Measurements from ENCODE around the gene OSBPL2. TPM values are rescaled to one million over a fixed set of nuclear protein-coding genes. Genes with fewer than 3 reads are reported as not detected.

The OSBPL2 gene
- polyA plus RNA-seq, 4 donors = 19.9 to 36.9 (median 29.3) TPM

GRCh38 chr20:62301111-62301668 is 62.9 kb downstream of the OSBPL2 start:
- no peak overlapping the region for H3K27ac ChIP-seq (ENCODE audit: low read depth in 1 of 3, low read length in 2 of 3)

DNA sequence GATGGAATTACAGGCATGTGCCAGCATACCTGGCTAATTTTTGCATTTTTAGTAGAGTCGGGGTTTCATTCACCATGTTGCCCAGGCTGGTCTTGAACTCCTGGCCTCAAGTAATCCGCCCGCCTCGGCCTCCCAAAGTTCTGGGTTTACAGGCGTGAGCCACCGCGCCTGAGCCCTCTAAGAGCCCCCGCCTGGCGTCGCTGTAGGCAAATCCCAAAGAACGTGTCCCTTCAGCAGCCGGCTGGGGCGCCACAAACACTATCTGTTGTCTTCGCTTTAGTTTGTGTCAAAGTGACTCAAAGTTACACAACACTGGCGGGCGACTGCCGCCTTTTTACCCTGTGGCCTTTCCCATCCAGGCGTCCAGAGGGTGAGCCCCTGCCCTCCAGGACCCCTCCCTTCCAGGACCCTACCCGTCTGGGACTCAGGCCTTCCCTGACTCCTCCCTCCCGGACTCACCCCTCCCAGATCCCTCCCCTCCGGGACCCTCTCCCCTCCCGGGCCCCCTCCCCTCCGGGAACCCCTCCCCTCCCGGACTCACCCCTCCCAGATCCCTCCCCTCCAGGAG is 63.5 kb downstream of the OSBPL2 start:
- 0 to 2% (median 1%) methylated on average over 20 to 24 of the region's 24 CpGs for WGBS, 3 donors
- Histone ChIP-seq H3K36me3 (ENCODE audit: control insufficient read depth in 3 of 3, insufficient read depth in 2 of 3, low read depth in 1 of 3, low read length in 3 of 3) (peaks cover 4 to 52% (median 8%) of the 10 kb centered on the region in 3 donors), H3K9me3 (ENCODE audit: control insufficient read depth in 2 of 2, insufficient read depth in 1 of 2, low read depth in 1 of 2, low read length in 1 of 2) (no peaks in the 10 kb centered on the region), H3K27ac (ENCODE audit: low read depth in 1 of 3, low read length in 2 of 3) (peak overlapping the region; percentile 92 to 97 (median 94)), H3K4me3 (ENCODE audit: low read depth in 1 of 3, low read length in 3 of 3) (peak overlapping the region; percentile 37 to 82 (median 64)), H3K4me1 (ENCODE audit: control insufficient read depth in 3 of 3, insufficient read depth in 2 of 3, low read depth in 1 of 3, low read length in 2 of 3) (peaks cover 2 to 12% (median 10%) of the 10 kb centered on the region in 3 donors), H3K27me3 (ENCODE audit: control insufficient read depth in 3 of 3, insufficient read depth in 3 of 3, low read length in 3 of 3) (no peaks in the 10 kb centered on the region)
- FAIRE-seq (no peak), DNase-seq (peak; percentile 92 to 93)

More at GRCh38 chr20:62301111-62301668, 62.9 kb downstream of the OSBPL2 start:
- H3K36me3 ChIP-seq (ENCODE audit: control insufficient read depth in 3 of 3, insufficient read depth in 2 of 3, low read depth in 1 of 3, low read length in 3 of 3) = peaks cover 2 to 52% (median 10%) of the 10 kb centered on the region in 3 donors
- WGBS, 3 donors = 87 to 92% (median 88%) methylated on average over 11 of the region's 11 CpGs
- no peaks in the 10 kb centered on the region for H3K9me3 ChIP-seq (ENCODE audit: control insufficient read depth in 2 of 2, insufficient read depth in 1 of 2, low read depth in 1 of 2, low read length in 1 of 2)
- no peak for FAIRE-seq
- H3K4me3 ChIP-seq (ENCODE audit: low read depth in 1 of 3, low read length in 3 of 3) = no peak overlapping the region
- no peaks in the 10 kb centered on the region for H3K27me3 ChIP-seq (ENCODE audit: control insufficient read depth in 3 of 3, insufficient read depth in 3 of 3, low read length in 3 of 3)
- peaks cover 2 to 12% (median 10%) of the 10 kb centered on the region in 3 donors for H3K4me1 ChIP-seq (ENCODE audit: control insufficient read depth in 3 of 3, insufficient read depth in 2 of 3, low read depth in 1 of 3, low read length in 2 of 3)
- DNase-seq = no peak

DNA sequence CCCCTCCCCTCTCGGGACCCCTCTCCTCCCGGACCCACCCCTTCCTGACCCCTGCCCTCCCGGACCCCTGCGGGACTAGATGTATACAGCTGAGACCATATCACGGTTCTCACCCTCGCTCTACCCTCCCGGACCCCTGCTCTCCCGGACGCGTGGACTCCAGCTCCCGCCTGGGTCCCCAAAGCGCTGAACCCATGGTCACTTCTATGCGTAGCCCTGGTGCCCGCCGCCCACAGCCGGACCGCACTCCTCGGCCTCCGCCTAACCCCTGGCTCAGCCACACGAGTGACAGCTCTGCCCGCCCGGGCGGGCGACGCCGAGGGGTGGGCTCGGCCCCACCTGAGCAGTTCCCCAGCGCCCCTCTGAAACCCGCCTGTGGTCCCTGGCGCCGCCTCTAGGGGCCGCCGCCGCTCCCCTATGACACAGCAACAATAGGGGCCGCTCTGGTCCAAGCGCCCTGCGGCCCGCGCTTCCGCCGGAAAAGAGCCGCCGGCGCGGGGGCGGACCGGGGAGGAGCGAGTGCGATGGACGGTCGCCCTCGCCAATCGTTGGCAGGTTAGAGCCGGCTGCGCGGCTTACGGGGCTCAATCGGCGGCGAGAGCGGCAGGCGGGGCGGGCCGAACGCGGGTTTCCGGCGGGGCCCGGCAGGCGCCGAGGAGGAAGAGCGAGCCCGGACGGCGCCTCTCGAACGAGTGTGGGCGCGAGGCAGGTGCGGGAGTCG is 64.2 kb downstream of the OSBPL2 start, which contains the start of gene ADRM1:
Gene ADRM1 (plus strand): TSS at position 657 of the 721 bp plus-strand sequence. CDS start 572 bp downstream, outside the sequence.
- Histone ChIP-seq H3K27ac (ENCODE audit: low read depth in 1 of 3, low read length in 2 of 3) (peak within 1 kb of the TSS; percentile 92 to 97 (median 94)), H3K36me3 (ENCODE audit: control insufficient read depth in 3 of 3, insufficient read depth in 2 of 3, low read depth in 1 of 3, low read length in 3 of 3) (peaks cover 7 to 53% (median 9%) of the 10 kb centered on the region in 3 donors), H3K4me1 (ENCODE audit: control insufficient read depth in 3 of 3, insufficient read depth in 2 of 3, low read depth in 1 of 3, low read length in 2 of 3) (peaks cover 2 to 12% (median 10%) of the 10 kb centered on the region in 3 donors), H3K27me3 (ENCODE audit: control insufficient read depth in 3 of 3, insufficient read depth in 3 of 3, low read length in 3 of 3) (no peaks in the 10 kb centered on the region), H3K9me3 (ENCODE audit: control insufficient read depth in 2 of 2, insufficient read depth in 1 of 2, low read depth in 1 of 2, low read length in 1 of 2) (no peaks in the 10 kb centered on the region), H3K4me3 (ENCODE audit: low read depth in 1 of 3, low read length in 3 of 3) (peak within 1 kb of the TSS; percentile 77 to 90 (median 82))
- 0 to 1% (median 1%) methylated on average over 49 to 81 of the region's 81 CpGs for WGBS, 3 donors
- no peak for FAIRE-seq
- peak; percentile 95 to 99 for DNase-seq

DNA sequence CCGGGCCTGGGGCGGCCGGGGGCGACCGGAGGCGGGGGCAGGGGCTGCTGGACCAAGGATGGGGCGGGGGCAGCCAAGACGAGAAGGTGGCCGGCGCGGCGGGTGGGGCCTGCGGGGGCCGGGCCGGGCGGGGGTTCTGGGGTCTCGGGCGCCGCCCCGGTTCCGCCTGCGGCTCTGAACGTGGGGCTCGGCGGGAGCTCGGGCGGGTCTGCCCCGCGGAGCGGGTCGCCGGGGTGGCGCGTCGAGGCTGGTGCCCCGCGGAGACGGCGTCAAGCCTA is 64.7 kb downstream of the OSBPL2 start:
- peaks cover 2 to 12% (median 10%) of the 10 kb centered on the region in 3 donors for H3K4me1 ChIP-seq (ENCODE audit: control insufficient read depth in 3 of 3, insufficient read depth in 2 of 3, low read depth in 1 of 3, low read length in 2 of 3)
- no peak for FAIRE-seq
- peak overlapping the region; percentile 77 to 90 (median 82) for H3K4me3 ChIP-seq (ENCODE audit: low read depth in 1 of 3, low read length in 3 of 3)
- H3K27ac ChIP-seq (ENCODE audit: low read depth in 1 of 3, low read length in 2 of 3) = peak overlapping the region in 2 of 3 donors; percentile 56 to 76
- H3K9me3 ChIP-seq (ENCODE audit: control insufficient read depth in 2 of 2, insufficient read depth in 1 of 2, low read depth in 1 of 2, low read length in 1 of 2) = no peaks in the 10 kb centered on the region
- H3K27me3 ChIP-seq (ENCODE audit: control insufficient read depth in 3 of 3, insufficient read depth in 3 of 3, low read length in 3 of 3) = no peaks in the 10 kb centered on the region
- peak in 1 of 2 donors; percentile 6 for DNase-seq
- WGBS, 3 donors = 0% methylated on average over 15 to 39 of the region's 39 CpGs
- H3K36me3 ChIP-seq (ENCODE audit: control insufficient read depth in 3 of 3, insufficient read depth in 2 of 3, low read depth in 1 of 3, low read length in 3 of 3) = peaks cover 7 to 56% (median 12%) of the 10 kb centered on the region in 3 donors

GRCh38 chr20:62303340-62304226 is 65.3 kb downstream of the OSBPL2 start:
- peaks cover 2 to 12% (median 10%) of the 10 kb centered on the region in 3 donors for H3K4me1 ChIP-seq (ENCODE audit: control insufficient read depth in 3 of 3, insufficient read depth in 2 of 3, low read depth in 1 of 3, low read length in 2 of 3)
- no peaks in the 10 kb centered on the region for H3K9me3 ChIP-seq (ENCODE audit: control insufficient read depth in 2 of 2, insufficient read depth in 1 of 2, low read depth in 1 of 2, low read length in 1 of 2)
- peak overlapping the region in 2 of 3 donors; percentile 56 to 76 for H3K27ac ChIP-seq (ENCODE audit: low read depth in 1 of 3, low read length in 2 of 3)
- peaks cover 11 to 61% (median 13%) of the 10 kb centered on the region in 3 donors for H3K36me3 ChIP-seq (ENCODE audit: control insufficient read depth in 3 of 3, insufficient read depth in 2 of 3, low read depth in 1 of 3, low read length in 3 of 3)
- H3K4me3 ChIP-seq (ENCODE audit: low read depth in 1 of 3, low read length in 3 of 3) = peak overlapping the region; percentile 77 to 90 (median 82)
- H3K27me3 ChIP-seq (ENCODE audit: control insufficient read depth in 3 of 3, insufficient read depth in 3 of 3, low read length in 3 of 3) = no peaks in the 10 kb centered on the region
- DNase-seq (peak; percentile 28 to 55), FAIRE-seq (no peak)
- WGBS, 3 donors = 1 to 4% (median 3%) methylated on average over 60 to 66 of the region's 66 CpGs

- Histone ChIP-seq H3K4me3 (ENCODE audit: low read depth in 1 of 3, low read length in 3 of 3) (peak overlapping the region; percentile 77 to 90 (median 82)), H3K36me3 (ENCODE audit: control insufficient read depth in 3 of 3, insufficient read depth in 2 of 3, low read depth in 1 of 3, low read length in 3 of 3) (peaks cover 9 to 62% (median 15%) of the 10 kb centered on the region in 3 donors), H3K27ac (ENCODE audit: low read depth in 1 of 3, low read length in 2 of 3) (peak overlapping the region in 1 of 3 donors; percentile 4), H3K27me3 (ENCODE audit: control insufficient read depth in 3 of 3, insufficient read depth in 3 of 3, low read length in 3 of 3) (no peaks in the 10 kb centered on the region), H3K4me1 (ENCODE audit: control insufficient read depth in 3 of 3, insufficient read depth in 2 of 3, low read depth in 1 of 3, low read length in 2 of 3) (peaks cover 2 to 12% (median 10%) of the 10 kb centered on the region in 3 donors), H3K9me3 (ENCODE audit: control insufficient read depth in 2 of 2, insufficient read depth in 1 of 2, low read depth in 1 of 2, low read length in 1 of 2) (no peaks in the 10 kb centered on the region)
- WGBS, 3 donors = 42 to 70% (median 51%) methylated on average over 29 of the region's 29 CpGs
- no peak for FAIRE-seq
- peak in 1 of 2 donors; percentile 16 for DNase-seq
Observed at GRCh38 chr20:62304331-62305148, 66.2 kb downstream of the OSBPL2 start.

DNA sequence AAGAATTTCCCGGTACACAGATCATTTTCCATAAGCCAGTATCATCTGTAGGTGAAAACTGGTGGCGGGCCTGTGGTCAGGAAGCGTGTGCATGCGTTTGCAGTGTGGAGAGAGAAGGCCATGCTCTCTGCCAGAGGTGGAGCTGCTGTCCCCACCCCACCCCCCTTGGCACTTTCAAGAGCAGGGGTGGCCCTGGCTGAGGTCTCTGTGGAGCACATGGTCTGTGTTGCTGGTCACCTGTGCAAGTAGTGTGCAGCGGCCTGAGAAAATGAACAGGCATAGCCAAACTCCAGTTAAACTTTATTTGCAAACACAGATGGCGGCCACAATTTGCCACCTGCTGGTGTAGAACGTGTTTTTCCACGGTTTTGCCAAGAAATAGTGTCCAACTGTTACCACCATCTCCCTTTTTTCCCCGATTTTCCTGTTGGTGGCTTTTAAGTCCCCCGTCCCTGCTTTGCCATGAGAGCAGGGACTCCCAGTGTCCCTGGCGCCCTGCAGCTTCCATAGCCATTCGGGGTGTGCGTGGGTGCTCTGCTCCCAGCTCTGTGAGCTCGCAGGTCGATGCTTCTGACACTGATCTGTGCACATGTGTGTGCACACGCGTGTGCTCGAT is 66.9 kb downstream of the OSBPL2 start:
- Histone ChIP-seq H3K9me3 (ENCODE audit: control insufficient read depth in 2 of 2, insufficient read depth in 1 of 2, low read depth in 1 of 2, low read length in 1 of 2) (no peaks in the 10 kb centered on the region), H3K36me3 (ENCODE audit: control insufficient read depth in 3 of 3, insufficient read depth in 2 of 3, low read depth in 1 of 3, low read length in 3 of 3) (peaks cover 9 to 65% (median 15%) of the 10 kb centered on the region in 3 donors), H3K27ac (ENCODE audit: low read depth in 1 of 3, low read length in 2 of 3) (no peak overlapping the region), H3K4me1 (ENCODE audit: control insufficient read depth in 3 of 3, insufficient read depth in 2 of 3, low read depth in 1 of 3, low read length in 2 of 3) (peaks cover 2 to 12% (median 10%) of the 10 kb centered on the region in 3 donors), H3K27me3 (ENCODE audit: control insufficient read depth in 3 of 3, insufficient read depth in 3 of 3, low read length in 3 of 3) (no peaks in the 10 kb centered on the region), H3K4me3 (ENCODE audit: low read depth in 1 of 3, low read length in 3 of 3) (no peak overlapping the region)
- WGBS, 3 donors = 79 to 81% (median 81%) methylated on average over 18 of the region's 18 CpGs
- FAIRE-seq (no peak), DNase-seq (no peak)
